Measurements from ENCODE around the gene CCSER2. TPM values are rescaled to one million over a fixed set of nuclear protein-coding genes. Genes with fewer than 3 reads are reported as not detected.
"Not testable (repeated sequence)": the region's sequence is repeated elsewhere in the genome, so short reads cannot be mapped to it uniquely, and the experiment has no call there.

The CCSER2 gene
- polyA plus RNA-seq, 4 donors: 26.7 to 39.4 (median 35.2) TPM

GRCh38 chr10:84374455-84374854, 46.1 kb downstream of the CCSER2 start:
- DNase-seq (ENCODE audit: low read depth in 4 of 4, low spot score in 3 of 4): no peak

GRCh38 chr10:84375011-84375410, 46.6 kb downstream of the CCSER2 start:
- DNase-seq (ENCODE audit: low read depth in 4 of 4, low spot score in 3 of 4): peak; percentile 25 to 51 (median 42)

- DNase-seq (ENCODE audit: low read depth in 4 of 4, low spot score in 3 of 4): no peak
Measured at GRCh38 chr10:84375881-84376280, 47.5 kb downstream of the CCSER2 start.

- DNase-seq (ENCODE audit: low read depth in 4 of 4, low spot score in 3 of 4): no peak
Measured at GRCh38 chr10:84388148-84388547, 59.8 kb downstream of the CCSER2 start.

GRCh38 chr10:84390364-84390763, 62.0 kb downstream of the CCSER2 start:
- DNase-seq (ENCODE audit: low read depth in 4 of 4, low spot score in 3 of 4): no peak

- no peak for DNase-seq (ENCODE audit: low read depth in 4 of 4, low spot score in 3 of 4)
Measured at GRCh38 chr10:84391326-84391725, 62.9 kb downstream of the CCSER2 start.

GRCh38 chr10:84392181-84392580, 63.8 kb downstream of the CCSER2 start:
- DNase-seq (ENCODE audit: low read depth in 4 of 4, low spot score in 3 of 4): no peak

- DNase-seq (ENCODE audit: low read depth in 4 of 4, low spot score in 3 of 4): no peak
Measured at GRCh38 chr10:84395581-84395980, 67.2 kb downstream of the CCSER2 start.

- no peak for DNase-seq (ENCODE audit: low read depth in 4 of 4, low spot score in 3 of 4)
Measured at GRCh38 chr10:84397735-84398144, 69.4 kb downstream of the CCSER2 start.

- DNase-seq (ENCODE audit: low read depth in 4 of 4, low spot score in 3 of 4): no peak
Measured at GRCh38 chr10:84398696-84399095, 70.3 kb downstream of the CCSER2 start.

GRCh38 chr10:84401854-84402611, 73.6 kb downstream of the CCSER2 start:
- DNase-seq (ENCODE audit: low read depth in 4 of 4, low spot score in 3 of 4): no peak

- no peak for DNase-seq (ENCODE audit: low read depth in 4 of 4, low spot score in 3 of 4)
Measured at GRCh38 chr10:84404783-84405182, 76.4 kb downstream of the CCSER2 start.

GRCh38 chr10:84405662-84406061, 77.3 kb downstream of the CCSER2 start:
- DNase-seq (ENCODE audit: low read depth in 4 of 4, low spot score in 3 of 4): no peak

- DNase-seq (ENCODE audit: low read depth in 4 of 4, low spot score in 3 of 4): no peak
Measured at GRCh38 chr10:84406561-84406960, 78.2 kb downstream of the CCSER2 start.

- DNase-seq (ENCODE audit: low read depth in 4 of 4, low spot score in 3 of 4): no peak
Measured at GRCh38 chr10:84407388-84408049, 79.1 kb downstream of the CCSER2 start.

GRCh38 chr10:84412482-84412881, 84.1 kb downstream of the CCSER2 start:
- no peak for DNase-seq (ENCODE audit: low read depth in 4 of 4, low spot score in 3 of 4)

- DNase-seq (ENCODE audit: low read depth in 4 of 4, low spot score in 3 of 4): not testable (repeated sequence)
Measured at GRCh38 chr10:84414110-84414509, 85.7 kb downstream of the CCSER2 start.

- DNase-seq (ENCODE audit: low read depth in 4 of 4, low spot score in 3 of 4): no peak
Measured at GRCh38 chr10:84415539-84416244, 87.3 kb downstream of the CCSER2 start.

GRCh38 chr10:84416245-84416555, 87.8 kb downstream of the CCSER2 start:
- DNase-seq (ENCODE audit: low read depth in 4 of 4, low spot score in 3 of 4): no peak

GRCh38 chr10:84423719-84424118, 95.3 kb downstream of the CCSER2 start:
- DNase-seq (ENCODE audit: low read depth in 4 of 4, low spot score in 3 of 4): no peak

GRCh38 chr10:84424731-84425167, 96.4 kb downstream of the CCSER2 start:
- DNase-seq (ENCODE audit: low read depth in 4 of 4, low spot score in 3 of 4): peak in 3 of 4 donors; percentile 21 to 53 (median 38)

Data from right renal pelvis (tissue), 4 donors.